ENCODE results near the gene SLC29A4.

- TF ChIP-seq CTCF (IDR thresholded peaks at IDR 0.05; ENCODE audit: low read length) (no peak), EZH2phosphoT487 (IDR thresholded peaks at IDR 0.05; ENCODE audit: low read length) (no peak)
These were observed 42.2 kb downstream of the SLC29A4 start for GRCh38 chr7:5324961-5325360.

Measured in MM.1S (cell line).